Vagina (tissue), 2 donors: Measurements from ENCODE around the gene LPCAT1. TPM values are rescaled to one million over a fixed set of nuclear protein-coding genes. Genes with fewer than 3 reads are reported as not detected.

ENCODE experiments used
- DNase-seq, 2 donors: peaks; one replicate each; pipeline ENCODE4 v3.0.0-alpha.2; 2017; ENCODE audit errors: extremely low spot score in 2 of 2
- H3K27ac ChIP-seq: fragments of 200-600 bp; sonication (generic); one replicate; pipeline ENCODE4 v1.5.1; 2019
- H3K27me3 ChIP-seq: fragments of 200-600 bp; sonication (generic); one replicate; pipeline ENCODE4 v1.5.1; 2019
- H3K36me3 ChIP-seq, 2 donors: fragments of 200-600 bp; sonication (generic); one replicate each; pipeline ENCODE4 v1.5.1; 2017 to 2019
- H3K4me1 ChIP-seq: fragments of 200-600 bp; sonication (generic); one replicate; pipeline ENCODE4 v1.5.1; 2019
- H3K4me3 ChIP-seq, 2 donors: fragments of 200-600 bp; sonication (generic); 1 replicate in 1 of 2; 2 replicates in 1 of 2; pipeline ENCODE4 v1.5.1; 2016 to 2019
- H3K9me3 ChIP-seq: fragments of 200-600 bp; sonication (generic); one replicate; pipeline ENCODE4 v1.5.1; 2019
- CTCF ChIP-seq, 3 experiments: fragments of 450-650 bp in 2 of 3; fragments of 200-600 bp in 1 of 3; sonication (generic) in 1 of 3; IDR thresholded peaks; one replicate each; pipeline ENCODE4 v1.5.1; 2017 to 2019; ENCODE audit warnings: antibody characterized with exemption in 3 of 3, mild to moderate bottlenecking in 2 of 3, moderate library complexity in 2 of 3
- POLR2A ChIP-seq, 2 donors: fragments of 450-650 bp; IDR thresholded peaks; one replicate each; pipeline ENCODE4 v1.6.1; 2017; ENCODE audit warnings: antibody characterized with exemption in 2 of 2, mild to moderate bottlenecking in 2 of 2, moderate library complexity in 2 of 2
- POLR2AphosphoS5 ChIP-seq, 2 donors: sonication (generic); formaldehyde crosslinking; IDR thresholded peaks; one replicate each; pipeline ENCODE4 v1.9.0; 2017; ENCODE audit warnings: antibody characterized with exemption in 2 of 2, mild to moderate bottlenecking in 2 of 2, low read depth in 1 of 2; ENCODE audit not compliant: insufficient read depth in 1 of 2
- intact Hi-C: fragments of 100-400 bp; cut with DNase I; formaldehyde crosslinking; loops from one replicate; pipeline ENCODE4 v1.15.1; 2023
- total RNA-seq: library from RNA; depleted of rRNA; stranded (reverse); fragments of >200 nt; gene quantifications from one replicate; pipeline ENCODE4 v1.2.3, GENCODE V29; 2016

Gene LPCAT1
- total RNA-seq, 1 donor from 2014 or later = 29.7 TPM

GRCh38 chr5:1453613-1454012 is 70.1 kb downstream of the LPCAT1 start:
- Histone ChIP-seq H3K4me3 (no peak overlapping the region), H3K27ac (no peak overlapping the region), H3K36me3 (no peaks in the 10 kb centered on the region), H3K4me1 (no peaks in the 10 kb centered on the region), H3K27me3 (no peaks in the 10 kb centered on the region), H3K9me3 (peaks cover 9% of the 10 kb centered on the region)
- no peak for DNase-seq
- intact Hi-C loops = no loop called here
- TF ChIP-seq POLR2A (IDR thresholded peaks at IDR 0.05) (no peak), CTCF (IDR thresholded peaks at IDR 0.05) (no peak), POLR2AphosphoS5 (IDR thresholded peaks at IDR 0.05; ENCODE audit: insufficient read depth in 1 of 2, low read depth in 1 of 2) (no peak)

GRCh38 chr5:1449081-1449630 is 74.6 kb downstream of the LPCAT1 start:
- Histone ChIP-seq H3K27me3 (no peaks in the 10 kb centered on the region), H3K27ac (no peak overlapping the region), H3K9me3 (no peaks in the 10 kb centered on the region), H3K4me1 (peaks cover 11% of the 10 kb centered on the region), H3K4me3 (no peak overlapping the region), H3K36me3 (no peaks in the 10 kb centered on the region)
- intact Hi-C loops = no loop called here
- no peak for DNase-seq
- TF ChIP-seq POLR2A (IDR thresholded peaks at IDR 0.05) (no peak), POLR2AphosphoS5 (IDR thresholded peaks at IDR 0.05; ENCODE audit: insufficient read depth in 1 of 2, low read depth in 1 of 2) (no peak), CTCF (IDR thresholded peaks at IDR 0.05) (no peak)

GRCh38 chr5:1448511-1449011 is 75.2 kb downstream of the LPCAT1 start:
- H3K4me3 ChIP-seq = no peak overlapping the region
- intact Hi-C loops = no loop called here
- no peaks in the 10 kb centered on the region for H3K27me3 ChIP-seq
- peaks cover 12% of the 10 kb centered on the region for H3K4me1 ChIP-seq
- H3K36me3 ChIP-seq = no peaks in the 10 kb centered on the region
- H3K9me3 ChIP-seq = no peaks in the 10 kb centered on the region
- TF ChIP-seq CTCF (IDR thresholded peaks at IDR 0.05) (no peak), POLR2AphosphoS5 (IDR thresholded peaks at IDR 0.05; ENCODE audit: insufficient read depth in 1 of 2, low read depth in 1 of 2) (no peak), POLR2A (IDR thresholded peaks at IDR 0.05) (no peak)
- DNase-seq = no peak
- no peak overlapping the region for H3K27ac ChIP-seq

- Histone ChIP-seq H3K4me1 (peaks cover 12% of the 10 kb centered on the region), H3K27me3 (no peaks in the 10 kb centered on the region), H3K9me3 (no peaks in the 10 kb centered on the region), H3K27ac (no peak overlapping the region), H3K4me3 (no peak overlapping the region), H3K36me3 (no peaks in the 10 kb centered on the region)
- DNase-seq = no peak
- intact Hi-C loops = no loop called here
- TF ChIP-seq POLR2A (IDR thresholded peaks at IDR 0.05) = no peak
- TF ChIP-seq CTCF (IDR thresholded peaks at IDR 0.05) = no peak
- TF ChIP-seq POLR2AphosphoS5 (IDR thresholded peaks at IDR 0.05; ENCODE audit: insufficient read depth in 1 of 2, low read depth in 1 of 2) = no peak
Measured at GRCh38 chr5:1447671-1448361, 75.9 kb downstream of the LPCAT1 start.
